GM12875 (cell line): ENCODE results near the gene INPP5A.

Source experiments
- H3K4me3 ChIP-seq: one replicate; pipeline ENCODE4 v1.5.1; 2011; ENCODE audit warnings: low read depth, low read length, control low read depth
- CTCF ChIP-seq: IDR thresholded peaks from 2 replicates; pipeline ENCODE4 v1.5.1; 2011; ENCODE audit warnings: low read depth, mild to moderate bottlenecking, control low read depth, inconsistent platforms, low read length, moderate library complexity, borderline replicate concordance; ENCODE audit not compliant: insufficient read depth

INPP5A gene

GRCh38 chr10:132687893-132688579 is 150.4 kb downstream of the INPP5A start:
- TF ChIP-seq CTCF: no peak
- H3K4me3 ChIP-seq: no peak overlapping the region

DNA sequence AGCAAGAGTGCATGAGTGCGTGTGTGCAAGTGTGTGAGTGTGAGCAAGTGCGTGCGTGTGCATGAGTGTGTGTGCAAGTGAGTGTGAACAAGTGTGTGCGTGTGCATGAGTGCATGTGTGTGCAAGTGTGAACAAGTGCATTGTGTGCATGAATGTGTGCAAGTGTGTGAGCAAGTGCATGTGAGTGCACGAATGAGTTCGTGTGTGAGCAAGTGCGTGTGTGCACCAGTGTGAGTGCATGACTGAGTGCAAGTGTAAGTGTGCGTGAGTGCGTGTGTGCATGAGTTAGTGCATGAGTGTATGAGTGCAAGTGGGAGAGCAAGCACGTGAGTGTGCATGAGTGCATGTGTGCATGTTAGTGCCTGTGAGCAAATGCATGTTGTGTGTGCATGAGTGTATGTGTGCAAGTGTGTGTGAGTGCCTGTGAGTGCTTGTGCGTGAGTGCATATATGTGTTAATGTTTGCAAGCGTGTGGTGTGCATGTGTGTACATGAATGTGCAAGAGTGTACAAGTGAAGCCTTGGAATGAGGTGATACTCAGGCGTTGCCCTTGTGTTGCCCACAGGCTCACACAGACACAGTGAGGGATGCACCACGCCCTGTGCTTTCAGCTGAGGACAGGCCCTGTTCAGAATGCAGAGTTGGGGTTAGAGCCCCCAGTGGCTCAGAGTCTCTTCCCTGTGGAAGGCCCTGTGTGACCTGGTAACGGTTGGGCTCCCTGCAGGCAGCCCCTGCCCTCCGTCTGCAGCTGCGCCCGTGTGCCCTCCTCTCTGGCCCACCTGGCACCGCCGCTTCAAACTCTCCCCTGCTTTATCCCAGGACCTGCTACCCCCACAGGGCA is 151.2 kb downstream of the INPP5A start:
- no peak overlapping the region for H3K4me3 ChIP-seq

GRCh38 chr10:132689721-132690360 is 152.3 kb downstream of the INPP5A start:
- H3K4me3 ChIP-seq: no peak overlapping the region
- no peak for TF ChIP-seq CTCF

More for the DNA sequence above, 151.2 kb downstream of the INPP5A start:
- no peak for TF ChIP-seq CTCF

DNA sequence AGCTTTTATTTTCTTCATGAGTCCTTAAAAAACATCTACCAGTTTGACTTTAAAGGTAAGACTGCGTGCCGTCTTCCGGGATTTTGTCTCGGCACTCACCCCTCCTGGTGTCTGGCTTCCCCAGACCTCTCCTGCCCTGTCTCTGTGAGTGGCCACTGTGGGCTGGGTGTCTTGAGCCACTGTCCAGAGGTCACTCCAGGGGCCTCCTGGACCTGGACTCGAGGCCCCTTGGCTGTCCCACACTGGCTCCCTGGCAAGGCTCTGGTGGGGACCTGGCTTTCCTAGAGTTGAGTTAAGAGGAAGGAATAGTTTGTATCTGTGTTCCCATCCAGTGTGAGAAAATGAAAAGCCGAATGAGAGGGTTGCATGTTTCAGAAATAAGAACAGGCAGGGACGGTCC is 152.8 kb downstream of the INPP5A start:
- H3K4me3 ChIP-seq: no peak overlapping the region
- TF ChIP-seq CTCF: no peak

GRCh38 chr10:132690821-132691610 is 153.4 kb downstream of the INPP5A start:
- TF ChIP-seq CTCF: no peak
- H3K4me3 ChIP-seq: no peak overlapping the region

DNA sequence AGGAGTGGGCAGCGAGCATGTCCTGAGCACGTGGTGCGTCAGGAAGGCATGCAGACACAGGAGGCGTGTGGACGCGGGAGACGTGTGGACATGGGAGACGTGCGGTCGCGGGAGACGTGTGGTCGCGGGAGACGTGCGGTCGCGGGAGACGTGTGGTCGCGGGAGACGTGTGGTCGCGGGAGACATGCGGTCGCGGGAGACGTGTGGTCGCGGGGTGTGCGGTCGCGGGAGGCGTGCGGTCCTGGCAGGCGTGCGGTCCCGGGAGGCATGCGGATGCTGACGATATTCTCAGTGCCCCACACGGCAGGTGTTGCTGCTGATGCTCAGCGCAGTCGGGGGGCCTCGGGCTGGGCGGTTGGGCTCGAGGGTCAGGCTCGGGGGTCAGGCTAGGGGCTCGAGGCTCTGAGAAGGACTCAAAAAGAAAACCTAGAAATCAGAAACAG is 154.1 kb downstream of the INPP5A start:
- H3K4me3 ChIP-seq: no peak overlapping the region
- TF ChIP-seq CTCF: no peak
